Measurements from ENCODE around the gene YAP1.

Gene YAP1

GRCh38 chr11:102202972-102203371, 92.7 kb downstream of the YAP1 start:
- DNase-seq = no peak

- DNase-seq = no peak
Measured at GRCh38 chr11:102204174-102204573, 93.9 kb downstream of the YAP1 start.

- DNase-seq = no peak
Measured at GRCh38 chr11:102205805-102206204, 95.6 kb downstream of the YAP1 start.

GRCh38 chr11:102208835-102209234, 98.6 kb downstream of the YAP1 start:
- DNase-seq = no peak

- no peak for DNase-seq
Measured at GRCh38 chr11:102214623-102215022, 104.4 kb downstream of the YAP1 start.

- no peak for DNase-seq
Measured at GRCh38 chr11:102216433-102217075, 106.3 kb downstream of the YAP1 start.

GRCh38 chr11:102220728-102221467, 110.7 kb downstream of the YAP1 start:
- DNase-seq = no peak

GRCh38 chr11:102223859-102224258, 113.6 kb downstream of the YAP1 start:
- no peak for DNase-seq

- peak in 2 of 3 donors; percentile 15 to 31 for DNase-seq
Measured at GRCh38 chr11:102225689-102226568, 115.7 kb downstream of the YAP1 start.

- no peak for DNase-seq
Measured at GRCh38 chr11:102226702-102227490, 116.6 kb downstream of the YAP1 start.

GRCh38 chr11:102229510-102230123, 119.4 kb downstream of the YAP1 start:
- DNase-seq = no peak

GRCh38 chr11:102230186-102230585, 119.9 kb downstream of the YAP1 start:
- no peak for DNase-seq

GRCh38 chr11:102230911-102231310, 120.7 kb downstream of the YAP1 start:
- DNase-seq = no peak

GRCh38 chr11:102234779-102235439, 124.7 kb downstream of the YAP1 start:
- DNase-seq = no peak

GRCh38 chr11:102237096-102237735, 127.0 kb downstream of the YAP1 start:
- DNase-seq = no peak

GRCh38 chr11:102238391-102238821, 128.2 kb downstream of the YAP1 start:
- no peak for DNase-seq

- DNase-seq = no peak
Measured at GRCh38 chr11:102239448-102239847, 129.2 kb downstream of the YAP1 start.

GRCh38 chr11:102239911-102240310, 129.7 kb downstream of the YAP1 start:
- DNase-seq = no peak

GRCh38 chr11:102240502-102240901, 130.3 kb downstream of the YAP1 start:
- DNase-seq = no peak

- DNase-seq = peak in 1 of 3 donors; percentile 12
Measured at GRCh38 chr11:102241026-102241425, 130.8 kb downstream of the YAP1 start.

- DNase-seq = no peak
Measured at GRCh38 chr11:102243399-102243884, 133.2 kb downstream of the YAP1 start.

Data from suppressor macrophage treated with lipopolysaccharide for 1 hour (primary cell).